Retinal pigment epithelial cell (primary cell): Measurements from ENCODE around the gene UTP18.

Experiments used
- DNase-seq: peaks from one replicate; pipeline ENCODE4 v3.0.0-alpha.2; 2010; ENCODE audit warnings: low read depth
- H3K4me3 ChIP-seq: 2 replicates; pipeline ENCODE4 v1.5.1; 2011; ENCODE audit warnings: mild to moderate bottlenecking, low read length, control low read depth, moderate library complexity
- TF ChIP-seq, protein P1 (sequence below): conservative IDR thresholded peaks from 2 replicates; pipeline ENCODE4 v1.5.1; 2011; ENCODE audit warnings: low read depth, low read length, control low read depth, inconsistent platforms

The UTP18 gene

DNA sequence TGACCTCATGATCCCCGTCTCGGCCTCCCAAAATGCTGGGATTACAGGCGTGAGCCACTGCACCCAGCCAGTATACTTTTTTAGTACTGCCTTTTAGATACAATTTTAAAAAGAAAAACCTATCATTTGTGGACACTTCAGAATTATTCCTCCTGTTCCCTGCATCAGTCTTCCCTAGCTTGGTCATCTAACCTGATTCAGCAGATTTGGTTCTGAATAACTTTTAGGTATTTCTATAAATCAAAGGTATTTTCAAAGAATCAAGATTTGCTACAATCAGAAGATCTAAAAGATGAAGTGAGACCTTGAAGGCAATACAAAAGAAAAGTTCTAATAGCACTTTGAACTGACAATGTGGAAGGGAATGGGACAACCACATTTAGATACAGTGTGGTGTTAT, 30.5 kb upstream of the UTP18 start:
- DNase-seq: no peak
- TF ChIP-seq, protein P1, sequence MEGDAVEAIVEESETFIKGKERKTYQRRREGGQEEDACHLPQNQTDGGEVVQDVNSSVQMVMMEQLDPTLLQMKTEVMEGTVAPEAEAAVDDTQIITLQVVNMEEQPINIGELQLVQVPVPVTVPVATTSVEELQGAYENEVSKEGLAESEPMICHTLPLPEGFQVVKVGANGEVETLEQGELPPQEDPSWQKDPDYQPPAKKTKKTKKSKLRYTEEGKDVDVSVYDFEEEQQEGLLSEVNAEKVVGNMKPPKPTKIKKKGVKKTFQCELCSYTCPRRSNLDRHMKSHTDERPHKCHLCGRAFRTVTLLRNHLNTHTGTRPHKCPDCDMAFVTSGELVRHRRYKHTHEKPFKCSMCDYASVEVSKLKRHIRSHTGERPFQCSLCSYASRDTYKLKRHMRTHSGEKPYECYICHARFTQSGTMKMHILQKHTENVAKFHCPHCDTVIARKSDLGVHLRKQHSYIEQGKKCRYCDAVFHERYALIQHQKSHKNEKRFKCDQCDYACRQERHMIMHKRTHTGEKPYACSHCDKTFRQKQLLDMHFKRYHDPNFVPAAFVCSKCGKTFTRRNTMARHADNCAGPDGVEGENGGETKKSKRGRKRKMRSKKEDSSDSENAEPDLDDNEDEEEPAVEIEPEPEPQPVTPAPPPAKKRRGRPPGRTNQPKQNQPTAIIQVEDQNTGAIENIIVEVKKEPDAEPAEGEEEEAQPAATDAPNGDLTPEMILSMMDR: no peak
- H3K4me3 ChIP-seq: no peak overlapping the region

GRCh38 chr17:51230306-51230705, 30.0 kb upstream of the UTP18 start:
- H3K4me3 ChIP-seq: no peak overlapping the region
- TF ChIP-seq, protein P1: no peak
- no peak for DNase-seq

- TF ChIP-seq, protein P1: no peak
- H3K4me3 ChIP-seq: no peak overlapping the region
- no peak for DNase-seq
These were observed 28.3 kb upstream of the UTP18 start for GRCh38 chr17:51231999-51232398.

DNA sequence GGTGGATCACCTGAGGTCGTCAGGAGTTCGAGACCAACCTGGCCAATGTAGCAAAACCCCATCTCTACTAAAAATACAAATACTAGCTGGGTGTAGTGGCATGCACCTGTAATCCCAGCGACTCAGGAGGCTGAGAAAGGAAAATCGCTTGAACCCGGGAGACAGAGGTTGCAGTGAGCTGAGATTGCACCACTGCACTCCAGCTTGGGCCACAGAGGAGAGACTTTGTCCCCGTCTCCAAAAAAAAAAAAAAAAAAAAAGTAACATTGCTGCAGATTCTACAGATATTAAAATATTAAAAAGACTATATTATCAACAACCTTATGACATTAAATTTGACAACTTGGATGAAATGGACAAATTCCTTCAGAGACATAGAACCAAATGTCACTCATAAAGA, 26.2 kb upstream of the UTP18 start:
- DNase-seq: no peak
- H3K4me3 ChIP-seq: no peak overlapping the region
- TF ChIP-seq, protein P1: no peak

DNA sequence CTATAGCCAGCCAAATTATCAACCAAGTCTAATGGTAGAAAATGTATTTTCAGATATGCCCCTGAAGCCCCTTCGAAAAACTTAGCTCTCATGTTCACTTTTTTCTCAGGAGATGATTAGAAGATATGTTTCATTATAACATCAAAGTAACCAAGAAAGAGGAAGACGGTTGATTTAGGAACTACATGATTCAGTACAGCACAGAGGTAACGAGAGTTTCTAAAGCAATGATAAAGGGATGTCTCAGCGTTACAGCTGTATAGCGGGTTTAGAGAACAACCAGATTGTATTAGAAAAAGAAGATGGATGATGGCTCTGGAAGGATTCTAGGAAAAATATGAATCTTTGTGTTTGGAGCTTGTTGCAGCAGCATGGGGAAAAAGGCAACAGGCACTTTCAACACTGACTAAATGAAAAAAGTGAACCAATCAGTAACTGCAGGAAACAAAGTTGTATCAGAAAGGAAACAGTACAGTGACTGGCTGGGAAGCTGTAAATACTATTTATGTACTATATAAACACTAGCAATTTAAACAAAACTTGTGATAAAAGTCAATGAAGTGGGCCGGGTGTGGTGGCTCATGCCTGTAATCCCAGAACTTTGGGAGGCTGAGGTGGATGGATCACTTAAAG, 22.0 kb upstream of the UTP18 start:
- TF ChIP-seq, protein P1: no peak
- DNase-seq: no peak
- H3K4me3 ChIP-seq: no peak overlapping the region

GRCh38 chr17:51240275-51240674, 20.1 kb upstream of the UTP18 start:
- DNase-seq: no peak
- TF ChIP-seq, protein P1: no peak
- H3K4me3 ChIP-seq: no peak overlapping the region

DNA sequence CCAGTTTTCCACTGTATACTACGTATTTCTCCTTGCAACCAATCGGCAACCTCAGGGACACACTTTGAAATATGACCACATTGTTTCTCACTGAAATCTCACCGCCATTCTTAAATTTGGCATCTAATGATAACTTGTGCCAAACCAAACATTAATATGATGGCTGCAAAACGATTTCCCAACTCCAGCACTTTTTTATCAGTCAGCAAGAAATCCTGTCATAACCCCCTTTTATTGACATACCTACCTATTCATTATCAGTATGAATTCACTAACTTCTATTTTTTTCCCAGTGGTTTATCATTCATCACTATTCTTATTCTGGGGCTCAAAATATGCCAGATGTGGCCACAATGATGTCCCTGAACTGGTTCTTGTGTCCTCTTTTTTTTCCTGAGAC, 16.3 kb upstream of the UTP18 start:
- no peak overlapping the region for H3K4me3 ChIP-seq
- no peak for DNase-seq
- TF ChIP-seq, protein P1: no peak
